Trophoblast cell (in vitro differentiated cells and primary cell): ENCODE results near the gene P2RY6.

Source experiments
- DNase-seq, 2 donors: peaks; one replicate each; pipeline ENCODE4 v3.0.0-alpha.2; 2016
- H2AFZ ChIP-seq: 2 replicates; pipeline ENCODE4 v1.6.1; 2013; ENCODE audit warnings: low read length, moderate library complexity, mild to moderate bottlenecking; ENCODE audit not compliant: insufficient read depth, poor library complexity
- H2AK5ac ChIP-seq: 2 replicates; pipeline ENCODE4 v1.6.1; 2013; ENCODE audit warnings: mild to moderate bottlenecking, low read length
- H2BK120ac ChIP-seq: 2 replicates; pipeline ENCODE4 v1.6.1; 2013; ENCODE audit warnings: low read length, mild to moderate bottlenecking, moderate library complexity; ENCODE audit not compliant: insufficient read depth, poor library complexity
- H2BK12ac ChIP-seq: 2 replicates; pipeline ENCODE4 v1.6.1; 2013; ENCODE audit warnings: mild to moderate bottlenecking, low read length, moderate library complexity
- H2BK5ac ChIP-seq: 2 replicates; pipeline ENCODE4 v1.6.1; 2013; ENCODE audit warnings: low read length, low read depth, moderate library complexity, mild to moderate bottlenecking; ENCODE audit not compliant: poor library complexity
- H3K14ac ChIP-seq: 2 replicates; pipeline ENCODE4 v1.6.1; 2013; ENCODE audit warnings: mild to moderate bottlenecking, low read length
- H3K18ac ChIP-seq: 2 replicates; pipeline ENCODE4 v1.6.1; 2013; ENCODE audit warnings: mild to moderate bottlenecking, low read length
- H3K23ac ChIP-seq: 2 replicates; pipeline ENCODE4 v1.6.1; 2013; ENCODE audit warnings: low read length
- H3K27ac ChIP-seq: 2 replicates; pipeline ENCODE4 v1.5.1; 2013; ENCODE audit warnings: low read depth, mild to moderate bottlenecking, inconsistent platforms, low read length, moderate library complexity
- H3K27me3 ChIP-seq: 2 replicates; pipeline ENCODE4 v1.6.1; 2013; ENCODE audit warnings: inconsistent platforms, mild to moderate bottlenecking, low read length, moderate library complexity; ENCODE audit not compliant: insufficient read depth
- H3K36me3 ChIP-seq, 2 experiments: 1 replicate in 1 of 2; 2 replicates in 1 of 2; pipeline ENCODE4 v1.6.1; 2013; ENCODE audit warnings: low read length in 2 of 2, mild to moderate bottlenecking in 2 of 2, moderate library complexity in 1 of 2; ENCODE audit not compliant: insufficient read depth in 2 of 2, control insufficient read depth in 1 of 2
- H3K4ac ChIP-seq: 2 replicates; pipeline ENCODE4 v1.6.1; 2013; ENCODE audit warnings: low read depth, mild to moderate bottlenecking, low read length, moderate library complexity
- H3K4me1 ChIP-seq, 2 experiments: 1 replicate in 1 of 2; 2 replicates in 1 of 2; pipeline ENCODE4 v1.6.1; 2013; ENCODE audit warnings: low read length in 2 of 2, mild to moderate bottlenecking in 2 of 2, moderate library complexity in 1 of 2; ENCODE audit not compliant: insufficient read depth in 2 of 2, control insufficient read depth in 1 of 2
- H3K4me2 ChIP-seq: 2 replicates; pipeline ENCODE4 v1.6.1; 2013; ENCODE audit warnings: inconsistent platforms, mild to moderate bottlenecking, low read length, moderate library complexity
- H3K4me3 ChIP-seq: 2 replicates; pipeline ENCODE4 v1.5.1; 2013; ENCODE audit warnings: mild to moderate bottlenecking, low read depth, low read length, inconsistent platforms
- H3K79me1 ChIP-seq: one replicate; pipeline ENCODE4 v1.6.1; 2013; ENCODE audit warnings: low read length
- H3K79me2 ChIP-seq: 2 replicates; pipeline ENCODE4 v1.6.1; 2013; ENCODE audit warnings: low read length, mild to moderate bottlenecking; ENCODE audit not compliant: control insufficient read depth, insufficient read depth, poor library complexity
- H3K9ac ChIP-seq: 2 replicates; pipeline ENCODE4 v1.6.1; 2013; ENCODE audit warnings: mild to moderate bottlenecking, low read length
- H3K9me3 ChIP-seq: 2 replicates; pipeline ENCODE4 v1.6.1; 2013; ENCODE audit warnings: low read depth, mild to moderate bottlenecking, control low read depth, inconsistent platforms, low read length; ENCODE audit not compliant: insufficient read depth
- H4K12ac ChIP-seq: 2 replicates; pipeline ENCODE4 v1.6.1; 2013; ENCODE audit warnings: low read depth, mild to moderate bottlenecking, low read length, moderate library complexity
- H4K8ac ChIP-seq: 2 replicates; pipeline ENCODE4 v1.6.1; 2013; ENCODE audit warnings: low read depth, mild to moderate bottlenecking, low read length, moderate library complexity
- H4K91ac ChIP-seq: one replicate; pipeline ENCODE4 v1.6.1; 2013; ENCODE audit warnings: low read depth, mild to moderate bottlenecking, low read length, moderate library complexity
- WGBS: extraction: QIAGEN DNeasy Blood & Tissue Kit; methylation state at CpG from one replicate; pipeline ENCODE4 v1.1.7; 2013; ENCODE audit warnings: missing lambda C conversion rate; ENCODE audit not compliant: insufficient read length, insufficient coverage; ENCODE audit errors: extremely low coverage; 5-methylcytosine and 5-hydroxymethylcytosine counted together

Gene P2RY6

DNA sequence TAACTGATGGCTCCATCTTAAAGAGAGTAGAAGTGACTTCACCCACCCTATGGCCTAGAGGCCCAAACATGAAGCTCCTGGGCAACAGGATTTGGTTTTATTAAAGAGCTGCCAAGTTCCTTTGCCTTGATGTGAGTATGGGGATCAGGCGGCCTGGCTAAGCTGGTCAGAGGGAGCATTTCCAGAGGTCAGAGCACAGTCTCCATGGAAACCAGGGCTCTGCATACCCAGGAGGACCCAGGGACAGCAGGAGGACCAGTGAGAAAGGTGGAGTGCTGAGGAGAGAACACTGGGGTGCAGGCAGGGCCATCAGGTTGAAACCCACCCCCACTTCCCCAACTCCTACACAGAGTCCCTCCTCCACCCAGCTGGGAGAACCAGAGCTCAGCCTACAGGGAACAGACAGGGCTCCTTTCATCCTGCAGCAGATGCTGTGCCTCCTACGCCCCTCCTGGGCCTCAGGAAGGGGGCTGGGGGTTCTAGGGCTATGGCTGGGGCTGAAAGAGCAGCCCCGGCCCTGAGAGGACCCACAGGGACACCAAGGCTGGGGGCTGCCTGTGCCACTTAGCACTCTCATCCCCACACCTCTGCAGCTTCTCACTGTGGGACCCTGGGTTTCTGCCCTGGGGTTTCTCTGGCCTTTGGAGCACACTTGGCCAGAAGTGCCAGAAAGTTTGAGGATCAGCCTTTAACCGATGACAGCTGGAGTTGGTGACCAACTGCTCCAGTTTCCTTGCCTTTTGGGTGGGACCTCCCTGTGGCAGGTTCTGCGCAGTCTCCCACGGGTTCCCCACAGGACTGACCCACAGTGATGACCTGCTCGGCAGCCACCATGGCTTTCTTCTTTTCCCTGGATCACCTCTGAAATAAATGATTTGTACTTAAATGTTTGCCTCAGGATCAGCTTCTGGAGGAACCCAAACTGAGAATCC is 13.8 kb upstream of the P2RY6 start:
- no peak overlapping the region for H2AK5ac ChIP-seq
- H2BK12ac ChIP-seq: peak overlapping the region; percentile 42
- H3K27ac ChIP-seq: no peak overlapping the region
- H4K8ac ChIP-seq: no peak overlapping the region
- H2BK120ac ChIP-seq: no peak overlapping the region
- no peak for DNase-seq
- H3K4me2 ChIP-seq: no peak overlapping the region
- no peak overlapping the region for H4K12ac ChIP-seq
- H3K14ac ChIP-seq: no peak overlapping the region
- no peaks in the 10 kb centered on the region for H3K27me3 ChIP-seq
- no peak overlapping the region for H3K18ac ChIP-seq
- peaks cover 6% of the 10 kb centered on the region for H3K79me1 ChIP-seq
- no peak overlapping the region for H3K9ac ChIP-seq
- WGBS: no CpG with 5 or more reads among the region's 7 CpGs
- no peaks in the 10 kb centered on the region for H3K79me2 ChIP-seq
- no peak overlapping the region for H2BK5ac ChIP-seq
- H3K4ac ChIP-seq: no peak overlapping the region
- H2AFZ ChIP-seq: no peak overlapping the region
- H3K23ac ChIP-seq: no peak overlapping the region
- no peaks in the 10 kb centered on the region for H3K9me3 ChIP-seq
- H4K91ac ChIP-seq: peak overlapping the region; percentile 64
- no peaks in the 10 kb centered on the region for H3K36me3 ChIP-seq
- no peak overlapping the region for H3K4me3 ChIP-seq
- peaks cover 9 to 12% of the 10 kb centered on the region in 2 experiments for H3K4me1 ChIP-seq

DNA sequence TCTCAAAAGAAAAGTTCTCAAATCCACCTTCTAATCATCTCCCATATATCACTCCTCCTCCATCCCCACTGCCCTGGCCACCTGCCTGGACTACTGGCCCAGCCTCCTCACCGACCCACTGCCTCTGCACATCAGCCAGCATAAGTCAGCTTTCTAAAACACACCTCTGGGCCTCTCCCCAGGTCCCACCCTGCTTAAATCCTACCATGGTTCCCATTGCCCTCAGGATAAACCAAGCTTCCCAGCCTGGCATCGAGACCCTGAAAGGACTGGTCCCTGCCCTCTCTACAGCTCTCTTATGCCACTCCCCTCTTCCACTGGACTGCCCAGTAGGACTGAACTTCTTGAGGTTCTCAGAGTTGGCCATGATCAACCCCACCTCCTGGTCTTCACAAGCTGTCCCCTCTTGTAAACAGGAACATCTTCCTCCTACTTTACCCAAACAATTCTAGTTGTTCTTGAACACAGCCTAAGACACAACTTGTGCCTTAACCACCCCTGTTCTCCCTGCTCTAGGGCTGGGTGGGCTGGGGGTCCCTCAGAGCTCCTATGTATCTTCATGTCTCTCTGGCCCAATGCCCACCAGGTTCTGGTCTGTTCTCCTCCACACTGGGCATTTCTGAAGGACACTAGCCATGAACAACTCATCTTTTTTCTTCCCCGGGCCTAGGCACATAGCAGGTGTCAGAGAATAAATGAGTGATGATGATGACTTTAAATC is 12.6 kb upstream of the P2RY6 start:
- H3K79me2 ChIP-seq: no peaks in the 10 kb centered on the region
- H3K14ac ChIP-seq: no peak overlapping the region
- H3K36me3 ChIP-seq: no peaks in the 10 kb centered on the region
- H3K27me3 ChIP-seq: no peaks in the 10 kb centered on the region
- no peaks in the 10 kb centered on the region for H3K9me3 ChIP-seq
- H4K91ac ChIP-seq: no peak overlapping the region
- H3K4ac ChIP-seq: no peak overlapping the region
- no peak overlapping the region for H3K9ac ChIP-seq
- no peak overlapping the region for H2BK12ac ChIP-seq
- no peak for DNase-seq
- H3K4me1 ChIP-seq: peaks cover 11 to 14% of the 10 kb centered on the region in 2 experiments
- no peak overlapping the region for H3K23ac ChIP-seq
- H2BK120ac ChIP-seq: no peak overlapping the region
- H4K12ac ChIP-seq: no peak overlapping the region
- H2AK5ac ChIP-seq: no peak overlapping the region
- WGBS: no CpG with 5 or more reads among the region's 3 CpGs
- H3K18ac ChIP-seq: no peak overlapping the region
- no peak overlapping the region for H3K4me2 ChIP-seq
- no peak overlapping the region for H3K4me3 ChIP-seq
- H3K27ac ChIP-seq: no peak overlapping the region
- H2BK5ac ChIP-seq: no peak overlapping the region
- H3K79me1 ChIP-seq: peaks cover 8% of the 10 kb centered on the region
- no peak overlapping the region for H4K8ac ChIP-seq
- no peak overlapping the region for H2AFZ ChIP-seq

DNA sequence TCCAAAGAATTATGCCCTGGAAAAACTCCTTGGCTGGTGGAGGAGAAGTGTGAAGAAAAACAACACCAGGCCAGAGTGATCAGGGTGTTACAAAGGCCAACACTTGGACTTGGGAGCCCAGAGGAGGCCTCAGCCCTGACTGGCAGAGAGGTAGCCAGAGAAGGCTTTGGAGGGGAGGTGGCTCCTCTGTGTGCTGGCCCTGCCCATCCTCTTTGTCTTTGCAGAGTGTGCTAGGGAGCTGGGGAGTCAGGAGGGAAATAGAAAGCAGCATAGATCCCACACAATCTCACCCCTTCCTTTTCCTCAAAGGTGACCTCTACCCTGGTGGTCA is 12.0 kb upstream of the P2RY6 start:
- H3K27ac ChIP-seq: no peak overlapping the region
- H4K12ac ChIP-seq: no peak overlapping the region
- H3K4me1 ChIP-seq: peaks cover 12 to 17% of the 10 kb centered on the region in 2 experiments
- no peak overlapping the region for H4K8ac ChIP-seq
- no peak overlapping the region for H2BK120ac ChIP-seq
- no peaks in the 10 kb centered on the region for H3K9me3 ChIP-seq
- DNase-seq: no peak
- no peak overlapping the region for H3K9ac ChIP-seq
- no peaks in the 10 kb centered on the region for H3K36me3 ChIP-seq
- H3K4me3 ChIP-seq: no peak overlapping the region
- no peak overlapping the region for H3K14ac ChIP-seq
- H2AK5ac ChIP-seq: no peak overlapping the region
- H3K79me1 ChIP-seq: peaks cover 8% of the 10 kb centered on the region
- no peak overlapping the region for H3K23ac ChIP-seq
- no peak overlapping the region for H4K91ac ChIP-seq
- no peak overlapping the region for H3K18ac ChIP-seq
- H3K4ac ChIP-seq: no peak overlapping the region
- H3K4me2 ChIP-seq: no peak overlapping the region
- H2BK5ac ChIP-seq: no peak overlapping the region
- H3K27me3 ChIP-seq: no peaks in the 10 kb centered on the region
- peaks cover 3% of the 10 kb centered on the region for H3K79me2 ChIP-seq
- no peak overlapping the region for H2AFZ ChIP-seq
- no peak overlapping the region for H2BK12ac ChIP-seq

- no peak overlapping the region for H2AK5ac ChIP-seq
- peak; percentile 58 to 70 for DNase-seq
- H4K91ac ChIP-seq: no peak overlapping the region
- no peak overlapping the region for H3K4me2 ChIP-seq
- peaks cover 7% of the 10 kb centered on the region for H3K79me1 ChIP-seq
- H3K9me3 ChIP-seq: no peaks in the 10 kb centered on the region
- no peak overlapping the region for H2AFZ ChIP-seq
- no peak overlapping the region for H3K23ac ChIP-seq
- H2BK5ac ChIP-seq: no peak overlapping the region
- H2BK120ac ChIP-seq: no peak overlapping the region
- no peak overlapping the region for H3K4me3 ChIP-seq
- no CpG with 5 or more reads among the region's 5 CpGs for WGBS
- H4K8ac ChIP-seq: no peak overlapping the region
- H3K18ac ChIP-seq: no peak overlapping the region
- H3K4ac ChIP-seq: no peak overlapping the region
- H3K14ac ChIP-seq: no peak overlapping the region
- H3K79me2 ChIP-seq: peaks cover 9% of the 10 kb centered on the region
- no peaks in the 10 kb centered on the region for H3K36me3 ChIP-seq
- H3K9ac ChIP-seq: no peak overlapping the region
- H3K4me1 ChIP-seq: peaks cover 16 to 20% of the 10 kb centered on the region in 2 experiments
- no peak overlapping the region for H3K27ac ChIP-seq
- H2BK12ac ChIP-seq: no peak overlapping the region
- H3K27me3 ChIP-seq: no peaks in the 10 kb centered on the region
- no peak overlapping the region for H4K12ac ChIP-seq
These were observed 9.2 kb upstream of the P2RY6 start for GRCh38 chr11:73262851-73263495.
